Right lung (tissue), 10 donors: Measurements from ENCODE around the gene CCDC201. TPM values are rescaled to one million over a fixed set of nuclear protein-coding genes. Genes with fewer than 3 reads are reported as not detected.

Experiments used
- DNase-seq, 2 donors: peaks; one replicate each; pipeline ENCODE4 v3.0.0-alpha.2; 2013
- long read RNA-seq, 8 donors: transcript quantifications; one replicate each; lab custom pipeline, GENCODE V29; 2026
- polyA plus RNA-seq, 5 donors: library from polyadenylated mRNA; unstranded; fragments of 120-200 nt; gene quantifications; one replicate each; pipeline versions ENCODE4 v1.2.1 to v1.2.3, GENCODE V29; 2013; ENCODE audit warnings: inconsistent platforms in 1 of 5, low replicate concordance in 1 of 5; ENCODE audit not compliant: insufficient read length in 5 of 5, insufficient read depth in 1 of 5

Gene CCDC201, protein sequence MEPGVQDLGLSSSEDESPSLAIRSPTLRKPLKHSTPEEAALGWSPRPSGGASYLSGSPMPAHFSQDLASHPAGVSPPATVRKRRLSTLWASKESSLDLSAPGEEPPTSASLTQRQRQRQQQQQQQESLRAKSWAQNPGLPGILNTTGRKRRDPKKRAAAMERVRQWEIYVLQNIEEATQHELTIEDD
- polyA plus RNA-seq, result not detected
- long read RNA-seq, donor 1, result 0 reads
- long read RNA-seq, donor 2, result 0 reads
- long read RNA-seq, donor 3, result 0 reads
- long read RNA-seq, donor 4, result 0 reads
- long read RNA-seq, donor 5, result 0 reads
- long read RNA-seq, donor 6, result 0 reads
- long read RNA-seq, donor 7, result 0 reads
- long read RNA-seq, donor 8, result 0 reads

DNA sequence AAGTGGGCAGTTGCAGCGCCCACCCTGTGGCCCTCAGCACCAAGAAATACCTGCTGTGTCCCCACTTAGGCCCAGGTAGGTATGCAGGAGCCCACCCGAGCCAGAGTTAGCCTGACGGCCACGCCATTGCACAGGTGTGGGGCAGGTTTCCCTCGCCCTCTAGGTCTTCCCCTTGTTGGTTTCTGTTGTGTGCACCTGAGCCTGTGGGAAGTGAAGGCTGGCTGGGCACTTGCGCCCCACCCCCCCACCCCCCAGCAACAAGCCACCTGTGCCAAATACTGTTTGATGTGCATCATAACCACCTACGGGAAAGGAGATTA, at the start of gene CCDC201:
TSS of gene CCDC201 (minus strand) at position 48 of the 320 bp plus-strand sequence. CDS start 75 bp downstream, outside the sequence.
- no peak for DNase-seq

- peak; percentile 69 to 79 for DNase-seq
Measured at GRCh38 chr7:45921699-45922519, 49.0 kb upstream of the CCDC201 start.

GRCh38 chr7:45921381-45921698, 48.5 kb upstream of the CCDC201 start:
- DNase-seq, result no peak

DNA sequence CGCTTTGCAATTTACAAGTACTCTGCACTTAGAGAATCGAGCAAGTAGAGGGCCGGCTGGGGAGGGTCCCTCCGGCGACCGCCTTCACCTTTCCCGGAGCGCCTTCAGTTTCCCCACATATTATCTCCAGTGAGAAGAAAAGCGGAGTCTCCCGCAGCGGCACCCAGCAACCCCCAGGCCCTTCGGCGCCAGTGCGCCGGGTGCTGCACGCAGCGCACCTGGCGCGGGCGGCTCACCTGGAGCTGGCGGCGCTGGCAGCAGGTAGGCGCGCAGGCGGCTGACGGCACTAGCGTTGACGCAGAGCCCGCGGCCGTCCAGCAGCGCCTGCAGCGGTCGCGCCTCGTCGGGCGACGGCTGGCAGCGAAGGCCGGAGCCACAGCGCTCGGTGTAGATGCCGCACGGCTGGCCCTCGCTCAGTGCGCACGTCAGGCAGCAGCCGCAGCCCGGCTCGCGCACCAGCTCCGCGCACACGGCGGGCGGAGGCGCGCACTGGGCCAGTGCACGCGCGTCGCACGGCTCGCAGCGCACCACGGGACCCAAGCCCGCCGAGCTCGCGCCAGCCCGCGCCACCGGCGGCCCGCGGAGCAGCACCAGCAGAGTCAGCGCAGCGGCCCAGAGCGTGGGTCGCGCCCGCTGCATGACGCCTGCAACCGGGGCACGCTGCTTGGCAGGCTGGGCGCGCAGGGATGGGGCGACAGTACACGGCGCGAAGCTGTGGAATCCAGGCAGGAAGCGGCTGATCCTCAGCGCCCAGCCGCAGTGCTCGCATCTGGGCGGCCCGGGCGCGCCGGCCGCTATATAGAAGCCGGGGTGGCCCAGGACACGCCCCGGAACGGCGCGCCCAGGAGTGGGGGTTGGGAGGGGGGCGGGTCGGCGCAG, 47.9 kb upstream of the CCDC201 start, which contains the start of gene IGFBP3:
TSS of gene IGFBP3 (minus strand) at position 771 of the 879 bp plus-strand sequence. CDS start at position 639, 132 bp downstream.
- DNase-seq, result peak; percentile 56 to 69

DNA sequence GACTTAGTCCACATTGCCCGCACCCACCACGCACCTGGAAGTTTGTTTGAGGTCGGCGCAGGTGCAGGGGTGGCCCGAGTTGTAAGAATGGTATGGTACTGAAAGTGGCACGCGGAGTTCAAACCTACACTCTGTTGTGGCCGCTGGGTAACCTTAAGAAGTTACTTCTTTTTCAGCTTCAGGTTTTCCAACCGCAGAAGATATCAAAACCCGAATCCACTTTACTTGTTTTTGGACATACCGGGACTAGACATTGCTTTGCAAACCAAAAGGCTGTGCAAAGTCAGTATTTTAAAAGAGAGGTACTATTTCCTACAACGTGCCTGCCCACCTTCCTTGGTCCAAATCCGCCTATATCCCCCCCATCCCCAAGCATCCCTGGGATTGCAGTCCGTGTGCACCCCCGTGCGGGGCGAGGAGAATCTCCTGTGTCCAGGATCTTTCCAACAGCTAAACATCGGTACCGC, 47.1 kb upstream of the CCDC201 start:
- DNase-seq, result no peak

- no peak for DNase-seq
Measured at GRCh38 chr7:45919231-45919784, 46.4 kb upstream of the CCDC201 start.

DNA sequence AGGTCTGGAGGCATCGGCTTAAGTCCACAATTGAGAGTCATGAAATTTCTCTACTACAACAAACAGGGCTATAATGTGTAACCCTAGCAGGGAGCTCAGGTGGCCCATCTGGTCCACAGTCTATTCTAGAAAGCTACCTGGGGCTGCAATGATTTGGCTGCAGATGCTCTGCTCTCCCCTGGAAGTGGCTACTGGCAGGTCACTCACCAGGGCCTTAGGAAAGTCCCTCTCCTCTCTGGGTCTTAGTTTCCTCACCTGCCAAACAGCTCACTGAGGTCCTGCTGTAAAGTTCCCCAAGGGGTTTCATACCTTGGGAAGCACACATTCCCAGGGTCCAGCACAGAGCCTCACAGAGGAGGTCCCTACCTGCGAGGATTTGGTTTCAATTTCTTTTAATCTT, 45.7 kb upstream of the CCDC201 start:
- no peak for DNase-seq

- DNase-seq, result peak; percentile 54 to 69
Measured at GRCh38 chr7:45917658-45918057, 44.8 kb upstream of the CCDC201 start.

DNA sequence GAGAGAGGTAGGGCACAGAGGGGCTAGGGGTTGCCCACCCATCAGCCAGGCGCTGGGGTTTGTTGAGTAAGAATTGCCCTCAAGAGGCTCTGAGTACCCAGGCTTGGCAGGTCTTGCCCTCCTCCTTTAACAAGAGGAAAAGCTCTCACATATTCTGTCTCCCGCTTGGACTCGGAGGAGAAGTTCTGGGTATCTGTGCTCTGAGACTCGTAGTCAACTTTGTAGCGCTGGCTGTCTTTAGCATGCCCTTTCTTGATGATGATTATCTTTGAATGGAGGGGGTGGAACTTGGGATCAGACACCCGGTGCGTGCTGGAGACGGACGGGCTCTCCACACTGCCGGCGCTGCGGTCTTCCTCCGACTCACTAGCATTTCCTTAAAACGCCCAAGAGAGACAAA, 44.2 kb upstream of the CCDC201 start:
- no peak for DNase-seq

GRCh38 chr7:45915606-45916005, 42.7 kb upstream of the CCDC201 start:
- DNase-seq, result no peak

DNA sequence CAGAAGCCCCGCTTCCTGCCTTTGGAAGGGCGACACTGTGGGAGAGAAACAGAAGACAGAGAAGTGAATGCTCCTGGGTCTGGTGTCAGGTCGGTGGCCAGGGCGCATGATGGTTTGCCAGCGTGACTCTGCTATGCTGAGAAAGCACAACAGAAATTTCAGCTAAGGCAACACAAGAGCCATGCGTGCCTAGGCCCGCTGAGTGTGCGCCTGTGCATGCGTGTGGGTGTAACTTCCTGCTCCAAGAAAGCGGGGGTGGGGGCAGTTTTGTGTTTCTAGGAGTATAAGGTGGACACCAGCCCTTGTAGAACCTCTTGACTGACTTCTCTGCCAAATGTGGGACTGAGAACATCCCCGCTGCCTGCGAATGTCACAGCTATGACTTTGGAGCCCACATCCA, 42.0 kb upstream of the CCDC201 start:
- no peak for DNase-seq

DNA sequence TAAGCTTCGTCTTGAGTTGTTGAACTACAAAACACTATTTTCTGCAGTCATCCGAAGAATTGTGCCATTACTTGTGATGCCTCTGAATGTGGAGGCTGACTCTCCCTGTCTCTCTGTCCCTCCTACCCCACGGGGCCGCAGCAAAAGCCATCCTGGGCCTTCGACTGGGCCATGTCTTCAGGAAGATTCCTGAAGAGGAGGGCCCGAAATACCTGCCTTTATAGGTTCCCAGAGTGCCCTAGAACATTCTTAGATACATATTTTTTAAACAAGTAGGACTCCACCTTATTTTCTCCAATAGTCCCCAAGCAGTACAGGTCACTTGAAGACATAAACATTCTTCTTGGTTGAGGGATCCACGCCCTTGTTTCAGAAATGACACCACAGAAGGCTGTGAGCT, 40.1 kb upstream of the CCDC201 start:
- DNase-seq, result no peak

- no peak for DNase-seq
Measured at GRCh38 chr7:45911311-45911710, 38.4 kb upstream of the CCDC201 start.

- DNase-seq, result no peak
Measured at GRCh38 chr7:45910855-45911254, 38.0 kb upstream of the CCDC201 start.

DNA sequence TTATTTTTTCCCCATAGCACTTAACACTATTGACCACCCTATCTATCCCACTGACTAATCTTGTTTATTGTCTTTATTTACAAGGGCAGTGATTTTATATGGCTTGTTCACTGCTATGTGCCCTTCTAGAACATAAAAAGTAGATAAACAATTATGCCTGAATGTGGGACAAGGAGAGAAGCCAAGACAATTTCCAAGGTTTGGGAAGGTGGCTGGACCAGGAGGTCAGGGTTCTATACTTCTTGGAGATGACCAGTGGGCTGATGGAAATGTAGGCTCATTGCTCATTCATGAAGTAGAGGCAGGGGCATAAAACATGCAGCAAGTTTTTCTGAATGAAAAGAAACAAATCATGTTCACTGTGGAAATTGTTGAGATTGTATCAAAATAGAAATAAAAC, 36.7 kb upstream of the CCDC201 start:
- DNase-seq, result no peak

DNA sequence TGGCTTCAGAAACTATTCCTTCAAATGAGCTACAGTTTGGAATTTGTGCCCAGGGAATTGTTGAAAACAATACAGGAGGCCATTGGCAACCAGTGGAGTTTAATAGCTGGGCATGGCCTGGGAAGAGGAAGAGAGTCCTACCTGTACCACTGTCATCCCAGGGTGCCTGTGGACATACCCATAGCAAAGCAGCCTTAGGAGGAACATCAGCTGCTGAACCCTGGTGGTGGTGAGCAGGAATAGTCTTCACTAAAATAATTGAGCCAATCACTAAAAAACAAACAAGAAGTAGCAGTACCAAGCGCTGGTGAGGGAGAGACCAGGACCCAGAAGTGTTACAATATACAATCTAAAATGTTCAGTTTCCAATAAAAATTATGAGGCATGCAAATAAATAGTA, 29.9 kb upstream of the CCDC201 start:
- DNase-seq, result no peak

- DNase-seq, result no peak
Measured at GRCh38 chr7:45901566-45901965, 28.7 kb upstream of the CCDC201 start.

- no peak for DNase-seq
Measured at GRCh38 chr7:45898222-45898621, 25.3 kb upstream of the CCDC201 start.

GRCh38 chr7:45897042-45897690, 24.3 kb upstream of the CCDC201 start:
- no peak for DNase-seq

- DNase-seq, result no peak
Measured at GRCh38 chr7:45894665-45895062, 21.8 kb upstream of the CCDC201 start.

- DNase-seq, result no peak
Measured at GRCh38 chr7:45893996-45894664, 21.2 kb upstream of the CCDC201 start.
